ENCODE data around the gene MYORG. TPM values are rescaled to one million over a fixed set of nuclear protein-coding genes. Genes with fewer than 3 reads are reported as not detected.

The MYORG gene
- total RNA-seq, 1 donor = 1.3 TPM

GRCh38 chr9:34326690-34327089 is 50.0 kb downstream of the MYORG start:
- no peak for DNase-seq (ENCODE audit: low read depth)
- no peak overlapping the region for H3K4me3 ChIP-seq (ENCODE audit: low read depth, low read length)
- TF ChIP-seq CTCF (IDR thresholded peaks at IDR 0.05; ENCODE audit: insufficient read depth, low read length) = no peak

GRCh38 chr9:34322899-34323591 is 53.7 kb downstream of the MYORG start:
- TF ChIP-seq CTCF (IDR thresholded peaks at IDR 0.05; ENCODE audit: insufficient read depth, low read length) = no peak
- DNase-seq (ENCODE audit: low read depth) = no peak
- no peak overlapping the region for H3K4me3 ChIP-seq (ENCODE audit: low read depth, low read length)

- no peak for TF ChIP-seq CTCF (IDR thresholded peaks at IDR 0.05; ENCODE audit: insufficient read depth, low read length)
- no peak overlapping the region for H3K4me3 ChIP-seq (ENCODE audit: low read depth, low read length)
- DNase-seq (ENCODE audit: low read depth) = no peak
Measured at GRCh38 chr9:34321451-34321850, 55.2 kb downstream of the MYORG start.

- H3K4me3 ChIP-seq (ENCODE audit: low read depth, low read length) = no peak overlapping the region
- TF ChIP-seq CTCF (IDR thresholded peaks at IDR 0.05; ENCODE audit: insufficient read depth, low read length) = no peak
- DNase-seq (ENCODE audit: low read depth) = no peak
Measured at GRCh38 chr9:34318163-34318790, 58.4 kb downstream of the MYORG start.

GRCh38 chr9:34317436-34317835 is 59.3 kb downstream of the MYORG start:
- no peak for TF ChIP-seq CTCF (IDR thresholded peaks at IDR 0.05; ENCODE audit: insufficient read depth, low read length)
- no peak overlapping the region for H3K4me3 ChIP-seq (ENCODE audit: low read depth, low read length)
- DNase-seq (ENCODE audit: low read depth) = no peak

Small RNAs within 50 kb of the gene (small RNA-seq; reads per million reads assigned to genes)
- gene RF00019 = not detected

Other genes with a start within 250 kb of the MYORG start
- 27.5 and 57.1 TPM in 2 replicates for gene UBAP1, start 197.9 kb downstream of the MYORG start, total RNA-seq (ENCODE audit: low replicate concordance)
- 0.74 and 8.2 TPM in 2 replicates for gene KIF24, start 47.6 kb downstream of the MYORG start, total RNA-seq (ENCODE audit: low replicate concordance)
- gene NUDT2, start 47.3 kb downstream of the MYORG start, total RNA-seq (ENCODE audit: low replicate concordance) = 18.4 and 22.0 TPM in 2 replicates
- gene FAM219A, start 81.7 kb upstream of the MYORG start, total RNA-seq (ENCODE audit: low replicate concordance) = 6.1 and 7.0 TPM in 2 replicates
- 1.1 TPM in 1 of 2 replicates, not detected in the other for gene DNAI1, start 81.9 kb upstream of the MYORG start, total RNA-seq (ENCODE audit: low replicate concordance)
- gene ENHO, start 146.1 kb upstream of the MYORG start, total RNA-seq (ENCODE audit: low replicate concordance) = not detected in 2 replicates
- gene CNTFR, start 212.8 kb upstream of the MYORG start, total RNA-seq (ENCODE audit: low replicate concordance) = 1.3 TPM in 1 of 2 replicates, not detected in the other
- gene RPP25L, start 235.2 kb upstream of the MYORG start, total RNA-seq (ENCODE audit: low replicate concordance) = 9.2 and 9.6 TPM in 2 replicates
- 36.9 and 88.1 TPM in 2 replicates for gene DCTN3, start 243.6 kb upstream of the MYORG start, total RNA-seq (ENCODE audit: low replicate concordance)

Data from fibroblast of the aortic adventitia (primary cell).